ENCODE data around the gene CFAP221.
A peak's percentile ranks its signal among the peaks of the same experiment; 100 is the strongest.

Gene CFAP221

GRCh38 chr2:119512946-119513345 is 31.3 kb upstream of the CFAP221 start:
- POLR2A ChIA-PET: no interaction called here
- CTCF ChIA-PET: no interaction called here
- no peak for DNase-seq (ENCODE audit: extremely low spot score)
- TF ChIP-seq FOXK2 (IDR thresholded peaks at IDR 0.05): no peak
- TF ChIP-seq PKNOX1 (IDR thresholded peaks at IDR 0.05): no peak
- TF ChIP-seq ZNF384 (IDR thresholded peaks at IDR 0.05): no peak
- TF ChIP-seq HDGF (IDR thresholded peaks at IDR 0.05; ENCODE audit: borderline replicate concordance): no peak
- TF ChIP-seq CTBP1 (IDR thresholded peaks at IDR 0.05; ENCODE audit: borderline replicate concordance): no peak
- TF ChIP-seq ARNT (IDR thresholded peaks at IDR 0.05): no peak
- TF ChIP-seq FOXM1 (IDR thresholded peaks at IDR 0.05; ENCODE audit: borderline replicate concordance): no peak
- TF ChIP-seq L3MBTL2 (conservative IDR thresholded peaks at IDR 0.05): no peak
- no peak for TF ChIP-seq FOXA1 (IDR thresholded peaks at IDR 0.05)
- no peak for TF ChIP-seq ELF4 (IDR thresholded peaks at IDR 0.05)
- TF ChIP-seq TARDBP (IDR thresholded peaks at IDR 0.05): no peak
- no peak for TF ChIP-seq SP1 (IDR thresholded peaks at IDR 0.05)
- TF ChIP-seq SUZ12 (IDR thresholded peaks at IDR 0.05): no peak
- no peak for TF ChIP-seq LEF1 (IDR thresholded peaks at IDR 0.05; ENCODE audit: borderline replicate concordance)
- no peak for TF ChIP-seq NFRKB (IDR thresholded peaks at IDR 0.05)
- TF ChIP-seq BHLHE40 (IDR thresholded peaks at IDR 0.05; ENCODE audit: borderline replicate concordance): no peak

- CTCF ChIA-PET: no interaction called here
- no peak for DNase-seq (ENCODE audit: extremely low spot score)
- TF ChIP-seq L3MBTL2 (conservative IDR thresholded peaks at IDR 0.05) (no peak), FOXK2 (IDR thresholded peaks at IDR 0.05) (no peak), HDGF (IDR thresholded peaks at IDR 0.05; ENCODE audit: borderline replicate concordance) (no peak), BHLHE40 (IDR thresholded peaks at IDR 0.05; ENCODE audit: borderline replicate concordance) (no peak), LEF1 (IDR thresholded peaks at IDR 0.05; ENCODE audit: borderline replicate concordance) (no peak)
- POLR2A ChIA-PET: no interaction called here
Measured at GRCh38 chr2:119513832-119514231, 30.4 kb upstream of the CFAP221 start.

- no peak for DNase-seq (ENCODE audit: extremely low spot score)
- CTCF ChIA-PET: no interaction called here
- POLR2A ChIA-PET: no interaction called here
- no peak for TF ChIP-seq FOXM1 (IDR thresholded peaks at IDR 0.05; ENCODE audit: borderline replicate concordance)
Measured at GRCh38 chr2:119516121-119516520, 28.1 kb upstream of the CFAP221 start.

GRCh38 chr2:119517433-119517832 is 26.8 kb upstream of the CFAP221 start:
- peak; percentile 76 for DNase-seq (ENCODE audit: extremely low spot score)

GRCh38 chr2:119518401-119519056 is 25.7 kb upstream of the CFAP221 start:
- POLR2A ChIA-PET: no interaction called here
- no peak for DNase-seq (ENCODE audit: extremely low spot score)
- CTCF ChIA-PET: interaction anchor here (0.6 kb wide), 1 partner anchor 37 kb away, joined by 3 read pairs; no protein-coding TSS in a partner anchor
- TF ChIP-seq CTBP1 (IDR thresholded peaks at IDR 0.05; ENCODE audit: borderline replicate concordance) (no peak), TARDBP (IDR thresholded peaks at IDR 0.05) (no peak), LEF1 (IDR thresholded peaks at IDR 0.05; ENCODE audit: borderline replicate concordance) (no peak), FOXK2 (IDR thresholded peaks at IDR 0.05) (no peak), SP1 (IDR thresholded peaks at IDR 0.05) (no peak), NFRKB (IDR thresholded peaks at IDR 0.05) (no peak), SUZ12 (IDR thresholded peaks at IDR 0.05) (no peak), FOXM1 (IDR thresholded peaks at IDR 0.05; ENCODE audit: borderline replicate concordance) (no peak), ARNT (IDR thresholded peaks at IDR 0.05) (no peak), PKNOX1 (IDR thresholded peaks at IDR 0.05) (no peak), L3MBTL2 (conservative IDR thresholded peaks at IDR 0.05) (no peak), HDGF (IDR thresholded peaks at IDR 0.05; ENCODE audit: borderline replicate concordance) (no peak), FOXA1 (IDR thresholded peaks at IDR 0.05) (no peak), ELF4 (IDR thresholded peaks at IDR 0.05) (no peak), BHLHE40 (IDR thresholded peaks at IDR 0.05; ENCODE audit: borderline replicate concordance) (no peak), ZNF384 (IDR thresholded peaks at IDR 0.05) (no peak)

More at GRCh38 chr2:119517433-119517832, 26.8 kb upstream of the CFAP221 start:
- CTCF ChIA-PET: interaction anchor here (0.6 to 0.7 kb wide), 3 partner anchors 21 to 657 kb away, joined by 3 to 4 read pairs (median 3); no protein-coding TSS in a partner anchor
- TF ChIP-seq SUZ12 (IDR thresholded peaks at IDR 0.05): no peak
- no peak for TF ChIP-seq FOXM1 (IDR thresholded peaks at IDR 0.05; ENCODE audit: borderline replicate concordance)
- TF ChIP-seq FOXK2 (IDR thresholded peaks at IDR 0.05): no peak
- no peak for TF ChIP-seq CTBP1 (IDR thresholded peaks at IDR 0.05; ENCODE audit: borderline replicate concordance)
- no peak for TF ChIP-seq ARNT (IDR thresholded peaks at IDR 0.05)
- no peak for TF ChIP-seq PKNOX1 (IDR thresholded peaks at IDR 0.05)
- no peak for TF ChIP-seq SP1 (IDR thresholded peaks at IDR 0.05)
- no peak for TF ChIP-seq NFRKB (IDR thresholded peaks at IDR 0.05)
- TF ChIP-seq ZNF384 (IDR thresholded peaks at IDR 0.05): no peak
- POLR2A ChIA-PET: no interaction called here

- no peak for DNase-seq (ENCODE audit: extremely low spot score)
- no peak for TF ChIP-seq FOXM1 (IDR thresholded peaks at IDR 0.05; ENCODE audit: borderline replicate concordance)
- no peak for TF ChIP-seq CTBP1 (IDR thresholded peaks at IDR 0.05; ENCODE audit: borderline replicate concordance)
- TF ChIP-seq BHLHE40 (IDR thresholded peaks at IDR 0.05; ENCODE audit: borderline replicate concordance): no peak
- ChIA-PET POLR2A (no interaction called here), CTCF (no interaction called here)
Measured at GRCh38 chr2:119519057-119519408, 25.2 kb upstream of the CFAP221 start.

Measured in HEK293T (cell line).